GM18858 (cell line): ENCODE data around the gene SLC39A6.
"Not testable (repeated sequence)": the region's sequence is repeated elsewhere in the genome, so short reads cannot be mapped to it uniquely, and the experiment has no call there.

ENCODE experiments used
- ATAC-seq: cut with Tn5 transposase; IDR thresholded peaks from one replicate; pipeline ENCODE4 v1.9.1; 2021; ENCODE audit not compliant: unreplicated experiment

Gene SLC39A6

GRCh38 chr18:36141576-36141975 lies 12.4 kb upstream of the SLC39A6 start:
- ATAC-seq: no peak

GRCh38 chr18:36139245-36139644 lies 10.1 kb upstream of the SLC39A6 start:
- no peak for ATAC-seq

- no peak for ATAC-seq
Measured at GRCh38 chr18:36135264-36135663, 6.1 kb upstream of the SLC39A6 start.

- no peak for ATAC-seq
Measured at GRCh38 chr18:36132756-36133155, 3.6 kb upstream of the SLC39A6 start.

- ATAC-seq: no peak
Measured at GRCh38 chr18:36131692-36132483, 2.7 kb upstream of the SLC39A6 start.

- no peak for ATAC-seq
Measured at GRCh38 chr18:36130883-36131653, 1.9 kb upstream of the SLC39A6 start.

GRCh38 chr18:36130039-36130831 lies 1.1 kb upstream of the SLC39A6 start:
- ATAC-seq: peak; percentile 5

GRCh38 chr18:36128907-36129299 lies 237 bp downstream of the SLC39A6 start:
- ATAC-seq: peak; percentile 9

GRCh38 chr18:36128530-36128870 lies 640 bp downstream of the SLC39A6 start:
- ATAC-seq: no peak

GRCh38 chr18:36127836-36128529 lies 1.2 kb downstream of the SLC39A6 start:
- ATAC-seq: no peak

GRCh38 chr18:36126668-36127067 lies 2.5 kb downstream of the SLC39A6 start:
- ATAC-seq: no peak

- ATAC-seq: no peak
Measured at GRCh38 chr18:36124841-36125240, 4.3 kb downstream of the SLC39A6 start.

- ATAC-seq: no peak
Measured at GRCh38 chr18:36120297-36120696, 8.8 kb downstream of the SLC39A6 start.

GRCh38 chr18:36116771-36117170 lies 12.4 kb downstream of the SLC39A6 start:
- ATAC-seq: not testable (repeated sequence)

- ATAC-seq: no peak
Measured at GRCh38 chr18:36114738-36115137, 14.4 kb downstream of the SLC39A6 start.

GRCh38 chr18:36114251-36114650 lies 14.9 kb downstream of the SLC39A6 start:
- no peak for ATAC-seq

- ATAC-seq: no peak
Measured at GRCh38 chr18:36112302-36112701, 16.8 kb downstream of the SLC39A6 start.

- no peak for ATAC-seq
Measured at GRCh38 chr18:36109737-36110136, 19.4 kb downstream of the SLC39A6 start.

- ATAC-seq: no peak
Measured at GRCh38 chr18:36108601-36109000, 20.5 kb downstream of the SLC39A6 start.

GRCh38 chr18:36108196-36108595 lies 20.9 kb downstream of the SLC39A6 start:
- no peak for ATAC-seq

GRCh38 chr18:36107477-36107876 lies 21.7 kb downstream of the SLC39A6 start:
- no peak for ATAC-seq
